ENCODE measurements around the gene METTL27. TPM values are rescaled to one million over a fixed set of nuclear protein-coding genes. Genes with fewer than 3 reads are reported as not detected.
"Not testable (repeated sequence)": the region's sequence is repeated elsewhere in the genome, so short reads cannot be mapped to it uniquely, and the experiment has no call there.

METTL27 gene
- total RNA-seq, 1 experiment from 2014 or later, result 1.7 TPM

- intact Hi-C loops (cut with micrococcal nuclease; ENCODE audit: unreplicated experiment), result no loop called here
- peaks cover 8% of the 10 kb centered on the region for H3K4me1 ChIP-seq
- no peaks in the 10 kb centered on the region for H3K9me3 ChIP-seq
- TF ChIP-seq CTCF (IDR thresholded peaks at IDR 0.05; ENCODE audit: insufficient read depth in 1 of 2, low read depth in 1 of 2, low read length in 1 of 2, severe bottlenecking in 1 of 2, unreplicated experiment in 1 of 2), result no peak
- H3K27me3 ChIP-seq (replicated peaks; ENCODE audit: control insufficient read depth, insufficient read depth, low read length), result no peaks in the 10 kb centered on the region
- no peak overlapping the region for H3K4me3 ChIP-seq (ENCODE audit: low read depth, low read length)
- ChIA-PET CTCF (no interaction called here), POLR2A (interaction anchor here (0.6 kb wide), 1 partner anchor 49 kb away, joined by 3 read pairs; no protein-coding TSS in a partner anchor)
- BruUV-seq (replicated peaks), result no TSS peak
- no peaks in the 10 kb centered on the region for H3K27me3 Mint-ChIP-seq (ENCODE audit: insufficient read depth, unreplicated experiment)
- peaks cover 4% of the 10 kb centered on the region for H3K4me1 Mint-ChIP-seq (ENCODE audit: low read depth, unreplicated experiment)
- no peak for DNase-seq
- no peak overlapping the region for H3K27ac Mint-ChIP-seq (ENCODE audit: unreplicated experiment)
- H3K36me3 Mint-ChIP-seq (ENCODE audit: insufficient read depth, unreplicated experiment), result no peaks in the 10 kb centered on the region
- H3K36me3 ChIP-seq (ENCODE audit: control insufficient read depth, insufficient read depth, low read length), result no peaks in the 10 kb centered on the region
- no peak overlapping the region for H3K4me3 Mint-ChIP-seq (ENCODE audit: unreplicated experiment)
- H3K9me3 Mint-ChIP-seq (ENCODE audit: unreplicated experiment), result no peaks in the 10 kb centered on the region
These were observed 43.9 kb upstream of the METTL27 start for GRCh38 chr7:73885975-73886798.

GRCh38 chr7:73885433-73885974 lies 43.2 kb upstream of the METTL27 start:
- H3K9me3 ChIP-seq, result no peaks in the 10 kb centered on the region
- peaks cover 15% of the 10 kb centered on the region for H3K4me1 ChIP-seq
- BruUV-seq (replicated peaks), result no TSS peak
- H3K27me3 ChIP-seq (replicated peaks; ENCODE audit: control insufficient read depth, insufficient read depth, low read length), result no peaks in the 10 kb centered on the region
- intact Hi-C loops (cut with micrococcal nuclease; ENCODE audit: unreplicated experiment), result no loop called here
- ChIA-PET CTCF (no interaction called here), POLR2A (interaction anchor here (0.6 kb wide), 1 partner anchor 49 kb away, joined by 3 read pairs; no protein-coding TSS in a partner anchor)
- Mint-ChIP-seq H3K4me3 (ENCODE audit: unreplicated experiment) (no peak overlapping the region), H3K36me3 (ENCODE audit: insufficient read depth, unreplicated experiment) (no peaks in the 10 kb centered on the region), H3K4me1 (ENCODE audit: low read depth, unreplicated experiment) (peaks cover 10% of the 10 kb centered on the region), H3K27me3 (ENCODE audit: insufficient read depth, unreplicated experiment) (no peaks in the 10 kb centered on the region), H3K9me3 (ENCODE audit: unreplicated experiment) (no peaks in the 10 kb centered on the region), H3K27ac (ENCODE audit: unreplicated experiment) (no peak overlapping the region)
- no peak overlapping the region for H3K4me3 ChIP-seq (ENCODE audit: low read depth, low read length)
- DNase-seq, result no peak
- TF ChIP-seq CTCF (IDR thresholded peaks at IDR 0.05; ENCODE audit: insufficient read depth in 1 of 2, low read depth in 1 of 2, low read length in 1 of 2, severe bottlenecking in 1 of 2, unreplicated experiment in 1 of 2), result no peak
- H3K36me3 ChIP-seq (ENCODE audit: control insufficient read depth, insufficient read depth, low read length), result no peaks in the 10 kb centered on the region

- H3K4me1 ChIP-seq, result peaks cover 20% of the 10 kb centered on the region
- DNase-seq; H3K4me3 ChIP-seq (ENCODE audit: low read depth, low read length); H3K9me3 Mint-ChIP-seq (ENCODE audit: unreplicated experiment); intact Hi-C loops (cut with micrococcal nuclease; ENCODE audit: unreplicated experiment); H3K9me3 ChIP-seq; POLR2A ChIA-PET; CTCF ChIA-PET; H3K4me3 Mint-ChIP-seq (ENCODE audit: unreplicated experiment); H3K27me3 ChIP-seq (replicated peaks; ENCODE audit: control insufficient read depth, insufficient read depth, low read length); H3K27me3 Mint-ChIP-seq (ENCODE audit: insufficient read depth, unreplicated experiment); H3K36me3 Mint-ChIP-seq (ENCODE audit: insufficient read depth, unreplicated experiment); H3K36me3 ChIP-seq (ENCODE audit: control insufficient read depth, insufficient read depth, low read length); BruUV-seq (replicated peaks); H3K27ac Mint-ChIP-seq (ENCODE audit: unreplicated experiment): not testable (repeated sequence)
- peaks cover 15% of the 10 kb centered on the region for H3K4me1 Mint-ChIP-seq (ENCODE audit: low read depth, unreplicated experiment)
These were observed 42.6 kb upstream of the METTL27 start for GRCh38 chr7:73884867-73885422.

Measured in Caco-2 (cell line).